ENCODE data around the gene TACSTD2.

DNA sequence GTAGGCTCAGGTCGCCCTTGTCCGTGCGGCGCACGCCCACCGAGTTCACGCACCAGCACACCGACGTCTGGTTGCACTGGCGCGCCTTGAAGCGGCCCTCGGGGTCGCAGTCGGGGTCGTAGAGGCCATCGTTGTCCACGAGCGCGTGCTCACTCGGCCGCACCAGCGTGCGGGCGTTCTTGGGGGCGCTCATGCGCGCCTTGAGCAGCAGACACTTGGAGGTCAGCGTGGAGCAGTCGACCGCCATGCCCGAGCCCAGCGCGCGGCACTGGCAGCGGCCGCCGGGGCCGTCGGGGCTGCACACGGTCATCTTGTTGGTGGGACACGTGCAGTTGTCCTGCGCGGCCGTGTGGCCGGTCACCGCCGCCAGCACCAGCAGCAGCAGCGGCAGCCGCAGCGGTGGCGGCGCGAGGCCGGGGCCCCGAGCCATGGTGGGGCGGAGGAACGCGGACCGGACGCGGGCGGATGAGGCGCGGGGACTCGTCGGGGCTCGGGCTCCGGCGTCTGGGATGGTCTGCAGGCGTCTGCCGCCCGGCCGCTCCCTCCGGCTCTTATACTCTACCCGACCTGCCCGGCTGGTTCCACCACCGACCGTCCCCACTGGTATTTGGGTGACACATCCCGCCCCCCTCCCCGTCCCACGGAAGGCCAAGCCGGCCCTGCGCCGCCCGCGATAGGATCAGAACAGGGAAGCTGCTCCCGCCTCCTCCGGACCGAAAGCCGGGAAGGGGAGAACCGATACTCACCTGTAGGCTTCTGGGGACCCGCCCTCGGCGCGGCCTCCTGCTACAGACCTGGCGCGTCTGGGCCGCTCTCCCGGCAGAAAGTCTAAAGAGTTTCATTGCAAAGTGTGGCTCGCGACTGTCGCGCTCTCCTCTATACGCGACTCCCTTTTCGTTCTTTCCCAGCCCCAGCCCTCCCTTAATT lies at the start of gene TACSTD2:
- TF ChIP-seq, protein P1, sequence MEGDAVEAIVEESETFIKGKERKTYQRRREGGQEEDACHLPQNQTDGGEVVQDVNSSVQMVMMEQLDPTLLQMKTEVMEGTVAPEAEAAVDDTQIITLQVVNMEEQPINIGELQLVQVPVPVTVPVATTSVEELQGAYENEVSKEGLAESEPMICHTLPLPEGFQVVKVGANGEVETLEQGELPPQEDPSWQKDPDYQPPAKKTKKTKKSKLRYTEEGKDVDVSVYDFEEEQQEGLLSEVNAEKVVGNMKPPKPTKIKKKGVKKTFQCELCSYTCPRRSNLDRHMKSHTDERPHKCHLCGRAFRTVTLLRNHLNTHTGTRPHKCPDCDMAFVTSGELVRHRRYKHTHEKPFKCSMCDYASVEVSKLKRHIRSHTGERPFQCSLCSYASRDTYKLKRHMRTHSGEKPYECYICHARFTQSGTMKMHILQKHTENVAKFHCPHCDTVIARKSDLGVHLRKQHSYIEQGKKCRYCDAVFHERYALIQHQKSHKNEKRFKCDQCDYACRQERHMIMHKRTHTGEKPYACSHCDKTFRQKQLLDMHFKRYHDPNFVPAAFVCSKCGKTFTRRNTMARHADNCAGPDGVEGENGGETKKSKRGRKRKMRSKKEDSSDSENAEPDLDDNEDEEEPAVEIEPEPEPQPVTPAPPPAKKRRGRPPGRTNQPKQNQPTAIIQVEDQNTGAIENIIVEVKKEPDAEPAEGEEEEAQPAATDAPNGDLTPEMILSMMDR (IDR thresholded peaks at IDR 0.05), result no peak
- TF ChIP-seq EZH2 (IDR thresholded peaks at IDR 0.05), result peak; percentile 88

All from neural progenitor cell (in vitro differentiated cells).